Osteoblast (primary cell): Measurements from ENCODE around the gene KLHL10. TPM values are rescaled to one million over a fixed set of nuclear protein-coding genes. Genes with fewer than 3 reads are reported as not detected.
"Not testable (repeated sequence)": the region's sequence is repeated elsewhere in the genome, so short reads cannot be mapped to it uniquely, and the experiment has no call there.

ENCODE experiments used
- DNase-seq: peaks from one replicate; pipeline ENCODE4 v3.0.0; 2011; ENCODE audit warnings: low spot score, mixed read lengths; ENCODE audit not compliant: insufficient read length; ENCODE audit errors: missing footprints
- H2AFZ ChIP-seq: 2 replicates; pipeline ENCODE4 v1.6.0; 2011; ENCODE audit warnings: mild to moderate bottlenecking, low read length
- H3K27ac ChIP-seq: 2 replicates; pipeline ENCODE4 v1.5.1; 2011; ENCODE audit warnings: mild to moderate bottlenecking, low read depth, low read length, moderate library complexity
- H3K27me3 ChIP-seq: 2 replicates; pipeline ENCODE4 v1.6.0; 2012; ENCODE audit warnings: mild to moderate bottlenecking, control low read depth, inconsistent platforms, low read length, moderate library complexity; ENCODE audit not compliant: insufficient read depth
- H3K36me3 ChIP-seq: 2 replicates; pipeline ENCODE4 v1.5.1; 2011; ENCODE audit warnings: mild to moderate bottlenecking, low read length, control low read depth, moderate library complexity; ENCODE audit not compliant: insufficient read depth
- H3K4me1 ChIP-seq: 2 replicates; pipeline ENCODE4 v1.5.1; 2011; ENCODE audit warnings: mild to moderate bottlenecking, low read length, control low read depth, moderate library complexity; ENCODE audit not compliant: insufficient read depth
- H3K4me2 ChIP-seq: 2 replicates; pipeline ENCODE4 v1.6.0; 2011; ENCODE audit warnings: mild to moderate bottlenecking, low read length; ENCODE audit not compliant: insufficient read depth
- H3K4me3 ChIP-seq: fragments of 200-600 bp; sonication (generic); 3 replicates; pipeline ENCODE4 v1.5.1; 2012; ENCODE audit warnings: mild to moderate bottlenecking, low read length, inconsistent platforms; ENCODE audit not compliant: insufficient read depth
- H3K79me2 ChIP-seq: 2 replicates; pipeline ENCODE4 v1.6.0; 2012; ENCODE audit warnings: mild to moderate bottlenecking, low read length, control low read depth, inconsistent platforms; ENCODE audit not compliant: insufficient read depth
- H3K9me3 ChIP-seq: 2 replicates; pipeline ENCODE4 v1.5.1; 2011; ENCODE audit warnings: low read depth, low read length, control low read depth
- H4K20me1 ChIP-seq: 2 replicates; pipeline ENCODE4 v1.6.0; 2012; ENCODE audit warnings: mild to moderate bottlenecking, low read length, control low read depth; ENCODE audit not compliant: insufficient read depth
- total RNA-seq: library from RNA; depleted of rRNA; stranded (reverse); fragments of >200 nt; gene quantifications from 2 replicates; pipeline ENCODE4 v1.2.3, GENCODE V29; 2012
- TF ChIP-seq, protein P1 (sequence below): IDR thresholded peaks from 2 replicates; pipeline ENCODE4 v1.5.1; 2011; ENCODE audit warnings: mild to moderate bottlenecking, low read depth, low read length, moderate library complexity; ENCODE audit errors: extremely low read depth

The KLHL10 gene
- total RNA-seq, 1 donor, result 0.36 TPM

DNA sequence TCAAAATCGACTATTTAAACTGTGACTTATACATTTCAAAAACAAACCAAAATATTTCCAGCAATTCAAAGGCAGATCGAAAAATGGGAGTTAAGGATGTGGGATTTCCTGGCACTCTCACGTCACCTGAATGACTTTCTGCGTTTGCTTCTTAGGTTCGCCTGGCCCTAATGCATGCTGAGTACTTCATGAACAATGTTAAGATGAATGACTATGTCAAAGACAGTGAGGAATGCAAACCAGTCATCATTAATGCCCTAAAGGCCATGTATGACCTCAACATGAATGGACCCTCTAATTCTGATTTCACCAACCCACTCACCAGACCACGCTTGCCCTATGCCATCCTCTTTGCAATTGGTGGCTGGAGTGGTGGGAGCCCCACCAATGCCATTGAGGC lies 7.3 kb downstream of the KLHL10 start:
- Histone ChIP-seq H3K4me3 (no peak overlapping the region), H3K4me1 (peaks cover 9% of the 10 kb centered on the region), H3K79me2 (peaks cover 4% of the 10 kb centered on the region), H3K9me3 (no peaks in the 10 kb centered on the region), H2AFZ (no peak overlapping the region), H3K27me3 (no peaks in the 10 kb centered on the region), H4K20me1 (peaks cover 13% of the 10 kb centered on the region), H3K4me2 (no peak overlapping the region), H3K27ac (no peak overlapping the region), H3K36me3 (no peaks in the 10 kb centered on the region)
- DNase-seq, result no peak
- TF ChIP-seq, protein P1, sequence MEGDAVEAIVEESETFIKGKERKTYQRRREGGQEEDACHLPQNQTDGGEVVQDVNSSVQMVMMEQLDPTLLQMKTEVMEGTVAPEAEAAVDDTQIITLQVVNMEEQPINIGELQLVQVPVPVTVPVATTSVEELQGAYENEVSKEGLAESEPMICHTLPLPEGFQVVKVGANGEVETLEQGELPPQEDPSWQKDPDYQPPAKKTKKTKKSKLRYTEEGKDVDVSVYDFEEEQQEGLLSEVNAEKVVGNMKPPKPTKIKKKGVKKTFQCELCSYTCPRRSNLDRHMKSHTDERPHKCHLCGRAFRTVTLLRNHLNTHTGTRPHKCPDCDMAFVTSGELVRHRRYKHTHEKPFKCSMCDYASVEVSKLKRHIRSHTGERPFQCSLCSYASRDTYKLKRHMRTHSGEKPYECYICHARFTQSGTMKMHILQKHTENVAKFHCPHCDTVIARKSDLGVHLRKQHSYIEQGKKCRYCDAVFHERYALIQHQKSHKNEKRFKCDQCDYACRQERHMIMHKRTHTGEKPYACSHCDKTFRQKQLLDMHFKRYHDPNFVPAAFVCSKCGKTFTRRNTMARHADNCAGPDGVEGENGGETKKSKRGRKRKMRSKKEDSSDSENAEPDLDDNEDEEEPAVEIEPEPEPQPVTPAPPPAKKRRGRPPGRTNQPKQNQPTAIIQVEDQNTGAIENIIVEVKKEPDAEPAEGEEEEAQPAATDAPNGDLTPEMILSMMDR, result no peak

DNA sequence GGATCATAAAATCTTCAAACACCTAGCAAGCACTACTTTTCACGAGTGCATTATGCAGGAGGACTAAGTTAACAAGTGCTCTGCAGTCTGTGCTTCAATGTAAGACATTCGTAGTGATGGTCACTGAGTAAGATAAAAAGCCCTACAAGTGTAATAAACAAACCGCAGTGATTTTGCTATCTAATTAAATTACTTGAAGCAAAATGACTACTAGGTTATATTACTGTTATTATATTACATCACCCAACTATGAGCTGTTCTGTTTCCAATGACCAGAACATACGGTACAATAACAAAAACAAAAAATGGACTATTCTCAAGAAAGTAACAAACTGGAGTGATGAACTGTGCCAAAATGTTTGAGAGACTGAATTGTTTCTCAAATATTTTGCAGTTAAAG lies 11.2 kb downstream of the KLHL10 start:
- no peak overlapping the region for H3K4me3 ChIP-seq
- no peaks in the 10 kb centered on the region for H3K9me3 ChIP-seq
- no peaks in the 10 kb centered on the region for H3K27me3 ChIP-seq
- H4K20me1 ChIP-seq, result peaks cover 21% of the 10 kb centered on the region
- H3K27ac ChIP-seq, result no peak overlapping the region
- no peak overlapping the region for H2AFZ ChIP-seq
- DNase-seq, result no peak
- H3K79me2 ChIP-seq, result peaks cover 37% of the 10 kb centered on the region
- TF ChIP-seq, protein P1, result no peak
- no peak overlapping the region for H3K4me2 ChIP-seq
- H3K36me3 ChIP-seq, result peaks cover 5% of the 10 kb centered on the region
- peaks cover 9% of the 10 kb centered on the region for H3K4me1 ChIP-seq

DNA sequence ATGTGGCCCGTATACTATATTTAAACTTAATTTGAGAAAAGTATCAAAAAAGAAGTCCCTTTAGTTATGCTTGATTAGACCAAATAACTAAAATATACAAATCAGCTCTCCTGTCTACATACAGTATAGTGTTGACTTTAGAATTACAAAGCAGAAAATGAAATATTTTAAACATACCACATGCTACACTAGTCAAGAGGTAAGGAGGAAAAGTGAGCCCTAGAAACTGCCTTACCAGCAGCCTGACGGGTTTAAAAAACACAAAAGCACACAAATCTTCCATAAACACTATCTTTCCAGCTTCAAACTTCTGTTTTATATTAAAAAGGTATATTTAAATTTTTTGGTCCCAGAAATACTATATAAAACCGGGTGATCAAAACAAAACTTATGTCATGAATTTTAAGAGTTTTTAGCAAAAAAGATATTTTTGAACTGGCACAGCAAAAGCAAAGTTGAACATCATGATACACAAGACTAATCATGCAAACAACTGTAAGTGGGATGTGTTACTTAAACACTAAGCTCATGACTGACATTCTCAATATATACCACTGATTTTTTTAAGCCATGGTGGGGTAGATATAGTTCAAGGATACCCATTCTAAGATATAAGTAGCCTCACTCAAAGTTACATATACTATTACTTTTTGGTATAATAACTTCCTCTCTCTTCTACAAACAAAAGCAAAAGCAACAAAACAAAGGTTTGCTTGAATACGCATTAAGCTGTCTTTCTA lies 11.8 kb downstream of the KLHL10 start:
- Histone ChIP-seq H3K79me2 (peaks cover 39% of the 10 kb centered on the region), H3K27ac (no peak overlapping the region), H3K9me3 (no peaks in the 10 kb centered on the region), H4K20me1 (peaks cover 26% of the 10 kb centered on the region), H2AFZ (no peak overlapping the region), H3K27me3 (no peaks in the 10 kb centered on the region), H3K4me3 (no peak overlapping the region), H3K4me2 (no peak overlapping the region), H3K4me1 (peaks cover 9% of the 10 kb centered on the region), H3K36me3 (peaks cover 11% of the 10 kb centered on the region)
- TF ChIP-seq, protein P1, result no peak
- DNase-seq, result no peak

DNA sequence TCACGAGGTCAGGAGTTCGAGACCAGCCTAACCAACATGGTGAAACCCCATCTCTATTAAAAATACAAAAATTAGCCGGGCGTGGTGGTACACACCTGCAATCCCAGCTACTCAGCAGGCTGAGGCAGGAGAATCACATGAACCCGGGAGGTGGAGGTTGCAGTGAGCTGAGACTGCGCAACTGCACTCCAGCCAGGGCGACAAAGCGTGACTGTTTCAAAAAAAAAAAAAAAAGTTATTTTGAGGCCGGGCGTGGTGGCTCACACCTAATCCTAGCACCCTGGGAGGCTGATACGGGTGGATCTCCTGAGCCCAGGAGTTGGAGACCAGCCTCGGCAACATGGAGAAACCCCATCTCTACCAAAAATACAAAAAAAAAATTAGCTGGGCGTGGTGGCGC lies 13.8 kb downstream of the KLHL10 start:
- H3K4me1 ChIP-seq, H3K27me3 ChIP-seq: not testable (repeated sequence)

More for the DNA sequence above, 13.8 kb downstream of the KLHL10 start:
- H3K79me2 ChIP-seq, result peaks cover 46% of the 10 kb centered on the region
- H4K20me1 ChIP-seq, result peaks cover 26% of the 10 kb centered on the region
- not testable (repeated sequence) for H3K4me3 ChIP-seq, DNase-seq, H2AFZ ChIP-seq, H3K4me2 ChIP-seq, H3K9me3 ChIP-seq, H3K27ac ChIP-seq
- H3K36me3 ChIP-seq, result peaks cover 16% of the 10 kb centered on the region
